Measurements from ENCODE around the gene CMPK1. TPM values are rescaled to one million over a fixed set of nuclear protein-coding genes. Genes with fewer than 3 reads are reported as not detected.

Gene CMPK1
- total and polyA plus RNA-seq, 2 experiments from 2014 or later = 21.6 to 40.0 TPM

DNA sequence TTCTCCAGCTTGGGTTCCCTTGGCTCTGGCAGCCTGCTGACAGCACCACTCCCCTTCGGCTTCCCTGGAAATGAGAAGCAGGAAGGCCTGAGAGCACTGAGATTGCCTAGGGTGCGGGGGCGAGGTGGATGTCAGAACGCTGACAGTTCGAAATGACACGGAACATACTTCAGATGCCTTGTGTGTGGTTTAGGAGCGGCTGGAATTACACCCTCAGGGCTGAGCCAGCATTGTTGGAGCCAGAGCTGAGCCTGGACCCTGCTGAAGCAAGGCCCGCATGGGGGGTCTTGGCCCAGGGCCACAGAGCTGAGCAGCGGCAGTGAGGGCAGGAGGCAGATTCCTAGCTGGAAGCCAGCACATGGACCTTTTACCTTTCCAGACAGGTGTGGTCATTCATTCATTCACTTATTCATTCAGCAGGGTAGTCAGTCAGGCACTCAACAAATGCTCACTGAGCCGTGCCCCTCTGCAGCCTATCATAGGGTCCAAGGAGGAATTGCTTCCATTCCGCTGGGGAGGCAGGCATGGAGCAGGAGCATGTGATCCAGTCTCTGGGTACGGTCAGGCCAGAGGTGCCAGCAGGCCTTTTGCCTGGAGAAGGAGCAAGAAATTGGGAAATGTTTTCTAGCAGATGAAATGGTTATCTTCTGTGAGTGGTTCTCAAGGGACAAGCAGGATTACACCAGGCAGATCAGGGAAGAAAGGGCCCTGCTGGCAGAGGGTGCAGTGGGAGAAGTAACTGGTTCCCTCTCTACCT, 75.9 kb downstream of the CMPK1 start:
- Histone ChIP-seq H3K4me1 (ENCODE audit: low read depth) (no peaks in the 10 kb centered on the region), H3K36me3 (no peaks in the 10 kb centered on the region), H3K27me3 (peaks cover 65% of the 10 kb centered on the region), H3K4me3 (no peak overlapping the region), H3K9me3 (ENCODE audit: low read depth) (no peaks in the 10 kb centered on the region), H3K27ac (no peak overlapping the region)
- TF ChIP-seq, protein P1, sequence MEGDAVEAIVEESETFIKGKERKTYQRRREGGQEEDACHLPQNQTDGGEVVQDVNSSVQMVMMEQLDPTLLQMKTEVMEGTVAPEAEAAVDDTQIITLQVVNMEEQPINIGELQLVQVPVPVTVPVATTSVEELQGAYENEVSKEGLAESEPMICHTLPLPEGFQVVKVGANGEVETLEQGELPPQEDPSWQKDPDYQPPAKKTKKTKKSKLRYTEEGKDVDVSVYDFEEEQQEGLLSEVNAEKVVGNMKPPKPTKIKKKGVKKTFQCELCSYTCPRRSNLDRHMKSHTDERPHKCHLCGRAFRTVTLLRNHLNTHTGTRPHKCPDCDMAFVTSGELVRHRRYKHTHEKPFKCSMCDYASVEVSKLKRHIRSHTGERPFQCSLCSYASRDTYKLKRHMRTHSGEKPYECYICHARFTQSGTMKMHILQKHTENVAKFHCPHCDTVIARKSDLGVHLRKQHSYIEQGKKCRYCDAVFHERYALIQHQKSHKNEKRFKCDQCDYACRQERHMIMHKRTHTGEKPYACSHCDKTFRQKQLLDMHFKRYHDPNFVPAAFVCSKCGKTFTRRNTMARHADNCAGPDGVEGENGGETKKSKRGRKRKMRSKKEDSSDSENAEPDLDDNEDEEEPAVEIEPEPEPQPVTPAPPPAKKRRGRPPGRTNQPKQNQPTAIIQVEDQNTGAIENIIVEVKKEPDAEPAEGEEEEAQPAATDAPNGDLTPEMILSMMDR (IDR thresholded peaks at IDR 0.05; ENCODE audit: low read depth, low read length) = no peak
- DNase-seq (ENCODE audit: low read depth in 1 of 2, low spot score in 1 of 2) = peak; percentile 62 to 90

DNA sequence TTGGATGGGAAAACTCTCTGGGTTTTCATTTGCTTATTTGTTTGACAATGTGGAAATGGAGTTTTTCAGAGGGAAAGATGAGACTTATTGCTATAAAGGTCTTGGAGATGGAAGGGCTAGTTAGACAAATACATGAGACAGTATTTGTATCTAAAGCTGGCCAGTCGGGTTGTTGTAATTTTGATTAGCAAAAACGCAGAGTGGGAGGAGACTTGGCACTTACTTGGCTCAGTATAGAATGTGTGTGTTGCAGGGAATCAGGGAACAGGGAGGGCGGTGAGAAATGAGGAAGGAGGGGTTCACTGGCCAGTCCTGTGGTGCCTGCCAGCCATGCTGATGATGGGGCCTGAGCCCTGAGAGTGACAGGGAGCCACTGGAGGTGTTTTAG, 76.5 kb downstream of the CMPK1 start:
- Histone ChIP-seq H3K9me3 (ENCODE audit: low read depth) (no peaks in the 10 kb centered on the region), H3K36me3 (no peaks in the 10 kb centered on the region), H3K4me3 (no peak overlapping the region), H3K27ac (no peak overlapping the region), H3K27me3 (peaks cover 69% of the 10 kb centered on the region), H3K4me1 (ENCODE audit: low read depth) (no peaks in the 10 kb centered on the region)
- TF ChIP-seq, protein P1 (IDR thresholded peaks at IDR 0.05; ENCODE audit: low read depth, low read length) = no peak
- peak in 1 of 2 donors; percentile 27 for DNase-seq (ENCODE audit: low read depth in 1 of 2, low spot score in 1 of 2)

DNA sequence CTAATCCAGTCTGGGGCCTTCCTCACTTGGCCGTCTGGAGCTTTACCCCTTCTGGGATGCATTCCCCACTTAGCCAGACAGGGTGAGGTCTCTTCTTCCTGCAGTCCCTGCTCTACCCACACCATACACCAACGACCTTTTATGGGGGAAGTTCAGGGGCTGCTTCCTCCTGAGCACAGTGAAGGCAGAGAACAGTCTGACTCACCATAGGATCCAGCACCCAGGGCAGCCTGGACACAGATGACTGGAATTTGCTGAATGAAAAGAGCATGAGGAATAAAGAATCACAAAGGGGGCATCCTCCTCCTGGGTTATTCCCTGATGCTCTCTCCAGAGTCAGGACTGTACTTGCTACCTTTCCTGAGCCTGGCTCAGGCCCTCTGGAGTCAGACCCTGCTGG, 77.8 kb downstream of the CMPK1 start:
- H3K27me3 ChIP-seq = peaks cover 73% of the 10 kb centered on the region
- TF ChIP-seq, protein P1 (IDR thresholded peaks at IDR 0.05; ENCODE audit: low read depth, low read length) = no peak
- H3K27ac ChIP-seq = no peak overlapping the region
- no peak for DNase-seq (ENCODE audit: low read depth in 1 of 2, low spot score in 1 of 2)
- H3K4me1 ChIP-seq (ENCODE audit: low read depth) = no peaks in the 10 kb centered on the region
- H3K36me3 ChIP-seq = no peaks in the 10 kb centered on the region
- H3K9me3 ChIP-seq (ENCODE audit: low read depth) = no peaks in the 10 kb centered on the region
- no peak overlapping the region for H3K4me3 ChIP-seq

DNA sequence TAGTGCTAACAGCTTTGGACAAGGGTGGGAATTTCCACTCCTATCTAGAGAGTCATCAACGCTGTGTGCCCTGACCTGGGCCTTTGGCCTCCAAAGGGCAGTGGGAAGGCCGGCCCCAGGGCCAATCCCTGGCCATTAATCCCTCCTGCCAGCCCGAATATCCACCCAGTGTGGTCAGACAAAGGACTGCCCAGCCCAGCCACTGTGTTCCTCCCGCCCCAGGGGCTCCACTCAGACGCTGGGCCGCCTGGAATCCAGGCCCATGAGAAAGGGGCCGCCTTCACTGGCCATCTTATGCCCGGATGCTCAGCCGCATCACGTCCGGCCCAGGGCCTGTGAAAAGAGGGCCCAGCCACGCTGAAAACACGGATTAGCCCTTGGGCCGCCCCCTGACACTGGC, 78.8 kb downstream of the CMPK1 start:
- H3K4me1 ChIP-seq (ENCODE audit: low read depth) = no peaks in the 10 kb centered on the region
- H3K9me3 ChIP-seq (ENCODE audit: low read depth) = no peaks in the 10 kb centered on the region
- H3K4me3 ChIP-seq = no peak overlapping the region
- no peaks in the 10 kb centered on the region for H3K36me3 ChIP-seq
- no peak for DNase-seq (ENCODE audit: low read depth in 1 of 2, low spot score in 1 of 2)
- H3K27ac ChIP-seq = no peak overlapping the region
- TF ChIP-seq, protein P1 (IDR thresholded peaks at IDR 0.05; ENCODE audit: low read depth, low read length) = no peak
- peaks cover 82% of the 10 kb centered on the region for H3K27me3 ChIP-seq

DNA sequence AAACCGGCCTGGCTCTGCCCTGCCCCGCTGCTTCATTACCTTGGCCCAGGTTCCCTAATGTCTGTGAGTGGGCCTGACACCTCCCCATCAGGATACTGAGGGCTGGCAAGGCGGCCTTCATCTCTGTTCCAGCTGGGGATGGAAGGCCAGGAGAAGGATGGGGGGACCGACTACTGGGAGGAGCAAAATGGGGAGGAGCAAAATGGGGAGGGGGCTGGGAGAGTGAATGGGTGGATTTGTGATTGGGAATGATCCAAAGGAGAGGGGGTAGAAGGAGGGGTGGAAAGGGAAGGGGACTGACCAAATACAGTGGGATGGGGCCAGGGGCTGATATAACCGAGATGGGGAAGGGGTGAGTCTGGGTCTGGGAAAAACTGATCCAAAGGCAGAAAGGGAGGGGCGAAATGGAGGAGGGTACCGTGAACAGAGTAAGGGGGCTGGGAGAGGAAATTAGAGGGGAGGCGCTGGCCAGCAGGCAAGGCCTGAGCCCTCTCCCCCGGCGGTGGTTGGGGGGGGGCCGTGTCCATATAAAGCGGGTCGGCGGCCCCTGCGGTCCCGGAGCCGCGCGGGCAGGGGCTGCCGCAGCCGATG, 82.2 kb downstream of the CMPK1 start, which contains the start of gene FOXE3:
Gene FOXE3, plus strand, starts transcription at position 558 of the 591 bp plus-strand sequence. Its CDS starts 31 bp downstream, at position 589.
- H3K9me3 ChIP-seq (ENCODE audit: low read depth) = no peaks in the 10 kb centered on the region
- no peaks in the 10 kb centered on the region for H3K4me1 ChIP-seq (ENCODE audit: low read depth)
- peaks cover 100% of the 10 kb centered on the region for H3K27me3 ChIP-seq
- H3K36me3 ChIP-seq = no peaks in the 10 kb centered on the region
- no peak within 1 kb of the TSS for H3K27ac ChIP-seq
- DNase-seq (ENCODE audit: low read depth in 1 of 2, low spot score in 1 of 2) = no peak
- TF ChIP-seq, protein P1 (IDR thresholded peaks at IDR 0.05; ENCODE audit: low read depth, low read length) = no peak
- peak within 1 kb of the TSS; percentile 23 for H3K4me3 ChIP-seq

Measured in cardiac muscle cell (in vitro differentiated cells and primary cell).